CD14-positive monocyte (primary cell): ENCODE results near the gene VPS37B. TPM values are rescaled to one million over a fixed set of nuclear protein-coding genes. Genes with fewer than 3 reads are reported as not detected.

ENCODE experiments used
- DNase-seq, 3 donors: peaks; one replicate each; pipeline ENCODE4 v3.0.0-alpha.2; 2011 to 2022
- H2AFZ ChIP-seq: 2 replicates; pipeline ENCODE4 v1.6.0; 2012; ENCODE audit warnings: mild to moderate bottlenecking, low read depth, low read length, inconsistent platforms; ENCODE audit not compliant: insufficient read depth, poor library complexity, severe bottlenecking
- H3K27ac ChIP-seq, 2 donors: 1 replicate in 1 of 2; 2 replicates in 1 of 2; pipeline ENCODE4 v1.5.1; 2012 to 2013; ENCODE audit warnings: low read length in 2 of 2, control low read depth in 1 of 2, inconsistent platforms in 1 of 2, low read depth in 1 of 2, mild to moderate bottlenecking in 1 of 2
- H3K27me3 ChIP-seq, 2 donors: one replicate each; pipeline versions ENCODE4 v1.6.0 to v1.6.1; 2011 to 2013; ENCODE audit warnings: low read length in 2 of 2; ENCODE audit not compliant: control insufficient read depth in 2 of 2, insufficient read depth in 2 of 2
- H3K36me3 ChIP-seq, 2 donors: replicated peaks in 1 of 2; 1 replicate in 1 of 2; 2 replicates in 1 of 2; pipeline versions ENCODE4 v1.5.1 to v1.6.1; 2012 to 2013; ENCODE audit warnings: low read length in 2 of 2, control low read depth in 1 of 2, inconsistent platforms in 1 of 2, mild to moderate bottlenecking in 1 of 2; ENCODE audit not compliant: insufficient read depth in 2 of 2, control insufficient read depth in 1 of 2
- H3K4me1 ChIP-seq, 2 donors: 1 replicate in 1 of 2; 2 replicates in 1 of 2; pipeline versions ENCODE4 v1.5.1 to v1.6.1; 2012 to 2013; ENCODE audit warnings: low read length in 2 of 2, control low read depth in 1 of 2, inconsistent platforms in 1 of 2, mild to moderate bottlenecking in 1 of 2, moderate library complexity in 1 of 2; ENCODE audit not compliant: insufficient read depth in 2 of 2, control insufficient read depth in 1 of 2
- H3K4me2 ChIP-seq: replicated peaks from 2 replicates; pipeline ENCODE3; 2012; ENCODE audit warnings: low read length, moderate library complexity, mild to moderate bottlenecking; ENCODE audit not compliant: poor library complexity, severe bottlenecking; ENCODE audit errors: extremely low read depth
- H3K4me3 ChIP-seq, 3 experiments: fragments of 200-600 bp in 1 of 3; sonication (generic) in 1 of 3; replicated peaks in 1 of 3; 1 replicate in 2 of 3; 2 replicates in 1 of 3; pipeline ENCODE4 v1.5.1; 2011 to 2013; ENCODE audit warnings: low read length in 3 of 3, mild to moderate bottlenecking in 3 of 3, control low read depth in 2 of 3, low read depth in 2 of 3, inconsistent platforms in 1 of 3, moderate library complexity in 1 of 3
- H3K79me2 ChIP-seq: 2 replicates; pipeline ENCODE4 v1.6.0; 2012; ENCODE audit warnings: mild to moderate bottlenecking, control low read depth, inconsistent platforms, low read length, moderate library complexity; ENCODE audit not compliant: insufficient read depth
- H3K9ac ChIP-seq: 2 replicates; pipeline ENCODE4 v1.6.0; 2017; ENCODE audit warnings: low read length, mild to moderate bottlenecking; ENCODE audit not compliant: insufficient read depth, poor library complexity, severe bottlenecking
- H3K9me3 ChIP-seq, 2 donors: replicated peaks in 1 of 2; 1 replicate in 1 of 2; 2 replicates in 1 of 2; pipeline versions ENCODE4 v1.5.1 to v1.6.1; 2012 to 2013; ENCODE audit warnings: low read length in 2 of 2, control low read depth in 1 of 2; ENCODE audit not compliant: control insufficient read depth in 1 of 2, insufficient read depth in 1 of 2
- H4K20me1 ChIP-seq: 2 replicates; pipeline ENCODE4 v1.6.0; 2012; ENCODE audit warnings: mild to moderate bottlenecking, low read length, control low read depth, moderate library complexity; ENCODE audit not compliant: insufficient read depth
- H3K27ac Mint-ChIP-seq, 7 donors: one replicate each; pipeline ENCODE4 v1.8.0; 2020; ENCODE audit warnings: mild to moderate bottlenecking in 7 of 7, mixed read lengths in 7 of 7, moderate library complexity in 6 of 7, inconsistent platforms in 2 of 7
- H3K27me3 Mint-ChIP-seq, 3 donors: one replicate each; pipeline ENCODE4 v1.8.0; 2021 to 2022; ENCODE audit warnings: low read depth in 3 of 3, mild to moderate bottlenecking in 3 of 3, mixed read lengths in 3 of 3, moderate library complexity in 3 of 3, inconsistent platforms in 1 of 3
- H3K36me3 Mint-ChIP-seq, 2 donors: one replicate each; pipeline ENCODE4 v1.8.0; 2020; ENCODE audit warnings: mixed read lengths in 2 of 2, inconsistent platforms in 1 of 2, mild to moderate bottlenecking in 1 of 2
- H3K4me1 Mint-ChIP-seq: one replicate; pipeline ENCODE4 v1.8.0; 2020; ENCODE audit warnings: mild to moderate bottlenecking, mixed read lengths
- H3K4me3 Mint-ChIP-seq, 2 donors: one replicate each; pipeline ENCODE4 v1.8.0; 2020; ENCODE audit warnings: mild to moderate bottlenecking in 2 of 2, mixed read lengths in 2 of 2, moderate library complexity in 1 of 2
- H3K9me3 Mint-ChIP-seq, 7 donors: one replicate each; pipeline ENCODE4 v1.8.0; 2020 to 2022; ENCODE audit warnings: mixed read lengths in 7 of 7, mild to moderate bottlenecking in 6 of 7, moderate library complexity in 6 of 7, inconsistent platforms in 2 of 7
- WGBS: methylation state at CpG from one replicate; pipeline ENCODE4 v1.1.5; 2013; ENCODE audit warnings: missing lambda C conversion rate; ENCODE audit not compliant: insufficient coverage; 5-methylcytosine and 5-hydroxymethylcytosine counted together
- intact Hi-C, 2 donors: fragments of 100-400 bp; cut with micrococcal nuclease; formaldehyde crosslinking; loops; one replicate each; pipeline versions ENCODE4 v1.15.0 to v1.15.1; 2023
- polyA plus RNA-seq, 3 donors: library from polyadenylated mRNA; depleted of rRNA in 1 of 3; unstranded in 2 of 3; stranded (reverse) in 1 of 3; fragments of 300-500 nt in 2 of 3; fragments of >200 nt in 1 of 3; fragmentation: Illumina TruSeq in 2 of 3; gene quantifications; 1 replicate in 2 of 3; 2 replicates in 1 of 3; pipeline ENCODE4 v1.2.3, GENCODE V29; 2012 to 2021
- TF ChIP-seq, protein P1 (sequence below): fragments of 200-600 bp; IDR thresholded peaks from one replicate; pipeline ENCODE4 v1.8.0; 2022; ENCODE audit warnings: antibody characterized with exemption, mild to moderate bottlenecking

VPS37B gene
- polyA plus RNA-seq, 3 donors: 12.3 to 34.3 (median 16.4) TPM

DNA sequence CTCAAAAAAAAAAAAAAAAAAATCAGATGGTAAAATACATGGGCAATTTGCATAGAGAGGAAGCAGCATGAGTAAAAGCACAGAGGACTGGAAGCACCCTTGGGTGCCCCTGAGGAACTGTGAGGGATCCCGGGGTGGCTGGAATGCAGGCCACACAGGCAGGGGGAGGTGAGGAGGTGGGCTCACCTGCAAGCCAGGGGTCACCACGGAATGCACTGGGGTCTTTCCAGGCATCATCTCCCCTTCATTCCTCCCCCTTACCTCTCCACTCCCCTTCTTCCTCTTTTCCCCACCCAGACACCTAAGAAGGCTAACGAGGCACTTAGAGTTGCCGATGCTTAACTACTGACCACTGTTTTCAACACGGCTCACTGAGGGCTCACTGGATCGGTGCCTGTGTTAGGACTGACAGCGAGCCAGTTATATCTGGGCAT, 75.1 kb downstream of the VPS37B start:
- no peak overlapping the region for H3K4me3 ChIP-seq
- no peak overlapping the region for H3K27ac ChIP-seq
- no peak for DNase-seq
- no peaks in the 10 kb centered on the region for H4K20me1 ChIP-seq
- H3K4me3 Mint-ChIP-seq: no peak overlapping the region
- no peak overlapping the region for H3K27ac Mint-ChIP-seq
- H3K9me3 ChIP-seq: no peaks in the 10 kb centered on the region
- no peak overlapping the region for H3K9ac ChIP-seq
- no peaks in the 10 kb centered on the region for H3K4me1 ChIP-seq
- no peaks in the 10 kb centered on the region for H3K36me3 ChIP-seq
- H3K36me3 Mint-ChIP-seq: no peaks in the 10 kb centered on the region
- H3K4me1 Mint-ChIP-seq: peaks cover under 1% of the 10 kb centered on the region
- no peaks in the 10 kb centered on the region for H3K27me3 ChIP-seq
- H3K4me2 ChIP-seq: no peak overlapping the region
- 65% methylated on average over 6 of the region's 7 CpGs for WGBS
- intact Hi-C loops: no loop called here
- H3K79me2 ChIP-seq: no peaks in the 10 kb centered on the region
- H3K27me3 Mint-ChIP-seq: peaks cover 0 to 8% (median 3%) of the 10 kb centered on the region in 3 donors
- H2AFZ ChIP-seq: no peak overlapping the region
- TF ChIP-seq, protein P1, sequence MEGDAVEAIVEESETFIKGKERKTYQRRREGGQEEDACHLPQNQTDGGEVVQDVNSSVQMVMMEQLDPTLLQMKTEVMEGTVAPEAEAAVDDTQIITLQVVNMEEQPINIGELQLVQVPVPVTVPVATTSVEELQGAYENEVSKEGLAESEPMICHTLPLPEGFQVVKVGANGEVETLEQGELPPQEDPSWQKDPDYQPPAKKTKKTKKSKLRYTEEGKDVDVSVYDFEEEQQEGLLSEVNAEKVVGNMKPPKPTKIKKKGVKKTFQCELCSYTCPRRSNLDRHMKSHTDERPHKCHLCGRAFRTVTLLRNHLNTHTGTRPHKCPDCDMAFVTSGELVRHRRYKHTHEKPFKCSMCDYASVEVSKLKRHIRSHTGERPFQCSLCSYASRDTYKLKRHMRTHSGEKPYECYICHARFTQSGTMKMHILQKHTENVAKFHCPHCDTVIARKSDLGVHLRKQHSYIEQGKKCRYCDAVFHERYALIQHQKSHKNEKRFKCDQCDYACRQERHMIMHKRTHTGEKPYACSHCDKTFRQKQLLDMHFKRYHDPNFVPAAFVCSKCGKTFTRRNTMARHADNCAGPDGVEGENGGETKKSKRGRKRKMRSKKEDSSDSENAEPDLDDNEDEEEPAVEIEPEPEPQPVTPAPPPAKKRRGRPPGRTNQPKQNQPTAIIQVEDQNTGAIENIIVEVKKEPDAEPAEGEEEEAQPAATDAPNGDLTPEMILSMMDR: no peak
- peaks cover 0 to 3% (median 0%) of the 10 kb centered on the region in 7 donors for H3K9me3 Mint-ChIP-seq

DNA sequence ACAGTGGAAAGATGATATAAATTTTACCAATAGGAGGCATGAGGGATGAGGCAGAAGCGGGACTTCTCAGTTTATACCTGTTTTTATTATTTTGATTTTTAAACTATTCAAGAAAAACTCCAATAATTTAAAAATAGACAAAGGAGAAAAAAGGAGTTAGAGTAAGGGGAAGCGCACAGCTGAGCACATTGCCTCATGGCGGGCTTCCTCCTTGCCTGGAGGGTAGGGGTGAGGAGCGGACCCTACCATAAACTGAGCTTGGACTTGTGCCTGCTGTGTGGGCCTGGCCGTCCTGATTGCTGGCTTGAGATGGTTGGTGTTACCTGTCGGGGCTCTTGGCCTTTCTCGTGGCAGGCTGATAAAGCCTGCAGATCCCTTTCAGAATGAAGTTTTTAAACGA, 75.8 kb downstream of the VPS37B start:
- H3K27me3 Mint-ChIP-seq: peaks cover 0 to 8% (median 3%) of the 10 kb centered on the region in 3 donors
- no peak overlapping the region for H3K27ac Mint-ChIP-seq
- Histone ChIP-seq H3K27me3 (no peaks in the 10 kb centered on the region), H3K36me3 (no peaks in the 10 kb centered on the region), H3K4me1 (no peaks in the 10 kb centered on the region), H3K4me3 (no peak overlapping the region), H2AFZ (no peak overlapping the region), H3K4me2 (no peak overlapping the region), H4K20me1 (no peaks in the 10 kb centered on the region), H3K79me2 (no peaks in the 10 kb centered on the region), H3K9me3 (no peaks in the 10 kb centered on the region), H3K27ac (no peak overlapping the region), H3K9ac (no peak overlapping the region)
- WGBS: 66% methylated on average over 6 of the region's 8 CpGs
- TF ChIP-seq, protein P1: no peak
- no peaks in the 10 kb centered on the region for H3K36me3 Mint-ChIP-seq
- H3K4me1 Mint-ChIP-seq: no peaks in the 10 kb centered on the region
- no peak for DNase-seq
- no peak overlapping the region for H3K4me3 Mint-ChIP-seq
- peaks cover 0 to 3% (median 0%) of the 10 kb centered on the region in 7 donors for H3K9me3 Mint-ChIP-seq
- intact Hi-C loops: no loop called here
